ENCODE results near the gene TLCD1.
"Not testable (repeated sequence)": the region's sequence is repeated elsewhere in the genome, so short reads cannot be mapped to it uniquely, and the experiment has no call there.

Gene TLCD1

DNA sequence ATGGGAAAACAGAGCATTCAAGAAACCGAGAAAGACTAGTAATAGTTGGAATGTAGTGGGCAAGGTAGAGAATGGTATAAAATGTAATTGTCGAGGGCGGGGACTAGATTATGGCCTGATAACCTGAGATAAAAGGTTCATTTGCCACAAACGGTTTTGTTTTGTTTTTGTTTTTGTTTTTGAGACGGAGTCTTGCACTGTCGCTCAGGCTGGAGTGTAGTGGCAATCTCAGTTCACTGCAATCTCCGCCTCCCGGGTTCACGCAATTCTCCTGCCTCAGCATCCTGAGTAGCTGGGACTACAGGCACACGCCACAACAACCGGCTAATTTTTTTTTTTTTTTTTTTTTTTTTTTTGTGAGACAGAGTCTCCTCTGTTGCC lies 3.9 kb upstream of the TLCD1 start:
- in situ Hi-C loops (cut with MboI; ENCODE audit: low sequenced_read_pairs), result no loop called here

DNA sequence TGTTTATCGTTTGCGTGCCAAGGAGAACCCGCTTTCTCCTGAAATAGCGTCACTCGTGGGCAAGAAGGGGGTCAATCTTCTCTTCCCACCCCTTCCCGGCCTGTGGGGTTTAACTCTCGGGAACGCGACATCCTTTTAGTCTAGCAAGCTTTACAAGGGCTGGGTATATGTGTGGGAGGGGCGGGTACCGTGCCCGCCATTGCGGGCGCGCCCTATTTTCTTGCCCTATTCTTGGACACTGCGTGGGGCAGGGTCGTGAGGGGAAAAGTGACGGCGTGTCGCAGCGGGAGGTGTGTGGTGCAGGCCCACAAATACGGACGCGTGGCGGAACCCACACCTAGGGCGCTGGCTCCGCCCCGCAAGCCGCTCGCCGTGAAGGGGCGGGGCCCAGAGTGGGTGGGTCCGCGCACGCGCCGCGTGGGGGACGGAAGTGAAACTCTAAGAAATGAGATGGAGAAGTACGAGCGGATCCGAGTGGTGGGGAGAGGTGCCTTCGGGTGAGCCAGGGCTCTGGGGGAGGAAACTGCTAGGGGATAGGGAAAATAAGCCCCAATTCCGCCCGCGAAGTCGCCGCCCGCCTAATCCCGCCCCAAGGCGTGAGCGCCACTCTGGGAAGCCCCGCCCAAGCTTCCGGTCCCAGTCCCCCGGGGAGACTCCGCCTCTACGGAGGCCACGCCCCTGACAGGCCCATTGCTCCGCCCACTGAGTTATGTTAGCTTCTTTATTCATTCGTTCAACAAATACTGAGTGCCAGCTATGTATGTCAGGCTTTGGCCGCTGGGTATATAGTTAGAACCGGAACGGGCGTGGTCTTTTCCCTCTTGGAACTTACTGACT lies 2.5 kb upstream of the TLCD1 start, which contains the start of gene NEK8:
TSS of gene NEK8 (plus strand) at position 425 of the 837 bp plus-strand sequence. CDS start at position 451, 26 bp downstream.
- in situ Hi-C loops (cut with MboI; ENCODE audit: low sequenced_read_pairs), result no loop called here

DNA sequence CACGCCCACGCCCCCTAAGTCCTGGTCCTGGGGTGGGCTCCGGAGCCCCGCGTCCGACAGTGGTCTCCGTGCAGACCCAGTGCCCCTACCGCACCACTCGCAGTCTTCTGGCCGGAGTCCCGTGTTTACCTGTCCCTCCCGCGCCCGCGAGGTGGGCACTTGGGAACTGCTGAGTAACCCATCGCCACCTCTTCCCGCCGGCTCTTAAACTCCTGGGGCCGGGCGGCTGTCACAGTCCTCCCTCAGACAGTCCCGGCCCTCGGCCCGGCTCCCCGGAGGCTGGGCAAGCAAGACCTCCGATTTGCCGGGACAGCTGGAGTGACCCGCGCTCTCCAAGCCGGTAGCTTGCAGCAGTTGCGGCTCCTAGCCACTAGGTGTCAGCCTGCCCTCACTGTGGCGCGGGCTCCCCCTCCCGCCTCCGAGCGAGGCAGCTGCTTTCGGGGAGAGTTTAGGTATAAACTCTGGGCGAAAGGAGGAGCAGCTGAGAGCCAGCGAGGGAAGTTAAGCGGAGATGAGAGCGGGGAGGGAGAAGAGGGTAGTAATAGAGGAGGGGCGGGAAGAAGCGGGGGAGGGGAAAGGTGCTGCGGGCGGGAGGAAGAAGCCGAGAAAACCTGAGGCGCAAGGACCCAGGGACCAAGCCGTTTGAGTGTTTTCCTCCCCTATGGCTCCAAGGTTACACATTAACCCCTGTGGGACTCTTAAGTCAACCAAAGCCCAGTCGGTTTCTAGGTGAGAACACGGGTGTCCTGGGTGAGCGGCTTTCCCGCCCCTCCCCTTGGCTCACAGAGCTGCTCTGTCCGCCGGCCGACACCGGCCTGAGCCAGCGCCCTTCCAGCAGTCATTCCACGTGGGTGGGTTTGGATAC lies 826 bp upstream of the TLCD1 start:
- in situ Hi-C loops (cut with MboI; ENCODE audit: low sequenced_read_pairs), result no loop called here

DNA sequence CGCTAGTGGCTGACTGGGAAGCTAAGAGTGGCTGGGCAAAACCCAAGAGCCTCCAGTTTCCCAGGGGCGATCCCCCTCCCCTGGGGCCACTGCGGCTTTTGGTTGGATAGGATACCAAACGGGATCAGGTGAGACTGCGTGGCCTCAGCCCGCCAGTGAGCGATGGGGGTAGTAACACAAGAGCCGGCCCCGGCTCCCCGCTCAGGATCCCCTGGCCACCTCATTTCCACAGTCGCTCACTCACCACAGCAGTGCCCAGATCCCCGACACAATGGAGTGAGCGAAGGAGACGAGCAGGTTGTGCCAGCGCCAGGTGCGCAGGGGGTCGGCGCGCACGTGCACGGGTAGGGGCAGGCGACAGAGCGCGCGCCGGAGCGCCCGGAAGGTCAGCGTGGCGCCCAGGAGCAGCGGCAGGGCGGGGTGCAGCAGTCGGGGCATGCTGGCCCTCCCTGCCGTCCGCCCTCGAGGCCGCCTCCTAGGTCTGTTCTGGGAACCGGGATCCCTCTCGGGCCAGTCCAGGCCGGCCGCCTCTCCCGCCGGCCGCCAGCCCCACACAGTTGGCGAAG lies 290 bp downstream of the TLCD1 start:
- in situ Hi-C loops (cut with MboI; ENCODE audit: low sequenced_read_pairs), result no loop called here

DNA sequence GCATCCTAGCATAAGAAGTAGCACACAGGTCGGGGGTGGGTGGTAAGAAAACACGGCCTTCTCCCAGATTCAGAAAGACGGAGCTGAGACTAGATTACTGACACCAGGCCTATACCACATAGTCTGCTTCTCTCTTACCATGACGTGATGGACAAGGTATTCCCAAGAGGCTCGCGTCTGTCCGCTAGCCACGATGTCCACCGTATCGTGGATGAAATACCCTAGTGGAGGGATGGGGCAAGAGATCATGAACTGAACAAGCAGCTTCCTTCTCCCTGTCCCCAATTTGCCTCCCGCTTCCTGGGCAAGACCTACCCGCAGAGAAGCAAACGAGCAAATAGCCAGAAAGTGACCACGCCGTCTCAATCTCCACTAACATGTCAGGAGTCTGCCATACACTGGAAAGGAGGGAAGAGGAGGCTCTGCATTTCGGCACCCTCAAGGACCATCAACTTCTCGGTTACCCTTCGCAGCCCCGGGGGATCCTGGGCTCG lies 820 bp downstream of the TLCD1 start:
- in situ Hi-C loops (cut with MboI; ENCODE audit: low sequenced_read_pairs), result no loop called here

DNA sequence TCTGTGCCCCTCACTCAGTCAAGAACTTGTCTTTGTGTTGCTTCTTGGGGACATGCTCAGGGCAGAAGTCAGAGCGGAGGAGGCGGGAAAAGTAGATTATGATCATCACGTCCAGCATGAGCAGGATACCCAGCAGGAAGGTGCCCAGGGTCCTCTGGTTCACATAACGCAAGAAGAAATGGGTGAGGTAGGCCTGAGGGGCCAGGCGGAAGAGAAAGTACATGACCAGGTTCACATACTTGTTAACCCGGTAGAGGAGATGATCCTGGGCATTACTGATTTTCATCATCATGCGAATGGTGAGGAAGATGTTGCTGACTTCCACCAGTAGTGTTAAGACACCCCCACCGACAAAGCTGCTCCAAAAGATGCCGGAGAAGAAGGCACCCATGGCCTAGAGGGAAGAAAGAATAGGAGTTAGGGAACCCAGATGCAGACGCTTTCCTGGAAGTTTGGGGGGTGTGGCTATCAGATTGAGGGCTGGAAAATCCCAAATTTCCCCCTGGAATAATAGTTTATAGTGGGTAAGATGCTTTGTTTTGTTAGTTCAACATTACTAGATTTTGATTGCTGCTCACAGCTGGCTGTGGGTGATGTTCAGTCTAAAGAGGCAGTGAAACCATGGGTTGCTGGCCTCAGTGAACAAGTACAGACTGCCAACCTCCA lies 1.4 kb downstream of the TLCD1 start:
- in situ Hi-C loops (cut with MboI; ENCODE audit: low sequenced_read_pairs), result no loop called here

DNA sequence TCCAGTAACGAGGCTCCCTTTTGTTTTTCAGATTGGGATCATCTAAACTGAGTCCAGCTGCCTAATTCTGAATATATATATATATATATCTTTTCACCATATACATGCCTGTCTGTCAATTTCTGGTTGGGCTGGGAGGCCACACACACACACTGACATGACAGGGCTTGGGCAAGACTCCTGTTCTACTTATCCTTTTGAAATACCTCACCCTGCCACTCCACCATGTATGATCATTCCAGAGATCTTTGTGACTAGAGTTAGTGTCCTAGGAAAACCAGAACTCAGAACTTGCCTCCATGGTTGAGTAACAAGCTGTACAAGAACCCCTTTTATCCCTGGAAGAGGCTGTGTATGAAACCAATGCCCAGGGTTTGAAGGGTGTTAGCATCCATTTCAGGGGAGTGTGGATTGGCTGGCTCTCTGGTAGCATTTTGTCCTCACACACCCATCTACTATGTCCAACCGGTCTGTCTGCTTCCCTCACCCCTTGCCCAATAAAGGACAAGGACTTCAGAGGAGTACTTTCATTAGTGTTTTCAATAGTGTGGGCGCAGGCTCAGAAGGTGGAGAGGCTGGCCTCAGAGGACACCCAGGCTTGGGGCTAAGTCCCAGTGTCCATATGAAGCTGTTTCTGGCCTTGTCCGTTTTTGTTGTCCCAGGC lies 2.1 kb downstream of the TLCD1 start:
- in situ Hi-C loops (cut with MboI; ENCODE audit: low sequenced_read_pairs), result not testable (repeated sequence)

DNA sequence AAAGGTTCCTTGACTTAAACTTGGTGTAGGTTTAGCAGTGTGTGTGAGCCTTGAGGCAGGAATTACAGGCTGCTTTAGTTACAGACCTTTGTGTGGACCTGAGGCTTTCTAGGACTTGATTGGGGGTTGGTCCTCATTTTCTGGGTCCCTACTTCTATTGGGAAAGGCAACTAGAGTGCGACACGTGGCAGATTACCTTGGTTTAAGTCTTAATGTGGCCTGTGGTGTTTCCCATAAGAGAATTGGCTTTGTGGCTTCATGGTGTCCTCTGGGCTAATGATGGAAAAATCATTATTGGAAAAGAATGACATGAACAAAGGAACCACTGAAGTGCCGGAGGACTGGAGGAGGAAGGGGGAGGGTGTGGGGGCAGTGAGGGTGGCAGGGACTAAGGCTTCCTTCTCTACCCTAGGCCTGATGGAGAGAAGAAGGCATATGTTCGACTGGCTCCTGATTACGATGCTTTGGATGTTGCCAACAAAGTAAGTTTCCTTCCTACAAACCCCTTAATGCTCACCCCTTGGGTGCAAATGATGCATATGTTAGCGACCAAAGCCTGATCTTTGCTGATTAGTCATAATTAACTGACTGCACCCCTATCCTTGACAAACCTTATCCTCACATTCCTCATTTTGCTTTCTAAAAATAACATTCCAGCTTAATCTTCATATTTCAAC lies 2.7 kb downstream of the TLCD1 start:
- in situ Hi-C loops (cut with MboI; ENCODE audit: low sequenced_read_pairs), result no loop called here

DNA sequence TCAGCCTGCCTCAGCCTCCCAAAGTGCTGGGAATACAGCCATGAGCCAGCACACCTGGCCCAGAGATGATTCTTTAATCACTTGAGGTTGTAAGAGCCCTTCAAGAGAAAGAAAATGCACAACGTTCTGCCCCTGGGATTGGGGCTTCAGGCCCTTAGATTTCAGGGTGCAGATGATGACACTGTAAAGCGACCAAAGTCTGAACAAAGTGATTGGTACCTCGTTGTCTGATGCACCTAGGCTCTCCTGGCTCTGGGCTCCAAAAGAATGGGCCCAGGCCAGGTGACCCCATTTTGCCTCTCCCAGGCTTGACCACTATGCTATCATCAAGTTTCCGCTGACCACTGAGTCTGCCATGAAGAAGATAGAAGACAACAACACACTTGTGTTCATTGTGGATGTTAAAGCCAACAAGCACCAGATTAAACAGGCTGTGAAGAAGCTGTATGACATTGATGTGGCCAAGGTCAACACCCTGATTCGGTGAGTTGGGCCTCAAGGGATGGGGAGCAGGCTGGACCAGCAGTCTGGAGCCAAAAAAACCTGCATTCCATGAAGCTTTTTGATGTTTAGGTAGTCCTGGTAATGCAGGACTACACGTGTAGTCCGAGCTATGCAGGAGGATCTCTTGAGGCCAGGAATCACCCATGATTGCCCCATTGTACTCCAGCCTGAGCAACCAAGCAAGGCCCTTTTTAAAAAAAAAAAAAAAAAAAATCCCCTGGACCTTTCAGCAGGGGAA lies 3.4 kb downstream of the TLCD1 start:
- in situ Hi-C loops (cut with MboI; ENCODE audit: low sequenced_read_pairs), result no loop called here

DNA sequence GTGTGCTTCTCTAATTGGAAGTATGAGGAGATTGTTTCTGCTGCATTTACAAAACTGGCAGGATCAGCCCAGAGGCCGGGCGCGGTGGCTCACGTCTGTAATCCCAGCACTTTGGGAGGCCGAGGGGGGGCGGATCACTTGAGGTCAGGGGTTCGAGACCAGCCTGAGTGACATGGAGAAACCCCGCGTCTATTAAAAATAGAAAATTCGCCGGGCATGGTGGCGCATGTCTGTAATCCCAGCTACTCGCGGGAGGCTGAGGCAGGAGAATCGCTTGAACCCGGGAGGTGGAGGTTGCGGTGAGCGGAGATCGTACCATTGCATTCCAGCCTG lies 5.1 kb downstream of the TLCD1 start:
- in situ Hi-C loops (cut with MboI; ENCODE audit: low sequenced_read_pairs), result not testable (repeated sequence)

DNA sequence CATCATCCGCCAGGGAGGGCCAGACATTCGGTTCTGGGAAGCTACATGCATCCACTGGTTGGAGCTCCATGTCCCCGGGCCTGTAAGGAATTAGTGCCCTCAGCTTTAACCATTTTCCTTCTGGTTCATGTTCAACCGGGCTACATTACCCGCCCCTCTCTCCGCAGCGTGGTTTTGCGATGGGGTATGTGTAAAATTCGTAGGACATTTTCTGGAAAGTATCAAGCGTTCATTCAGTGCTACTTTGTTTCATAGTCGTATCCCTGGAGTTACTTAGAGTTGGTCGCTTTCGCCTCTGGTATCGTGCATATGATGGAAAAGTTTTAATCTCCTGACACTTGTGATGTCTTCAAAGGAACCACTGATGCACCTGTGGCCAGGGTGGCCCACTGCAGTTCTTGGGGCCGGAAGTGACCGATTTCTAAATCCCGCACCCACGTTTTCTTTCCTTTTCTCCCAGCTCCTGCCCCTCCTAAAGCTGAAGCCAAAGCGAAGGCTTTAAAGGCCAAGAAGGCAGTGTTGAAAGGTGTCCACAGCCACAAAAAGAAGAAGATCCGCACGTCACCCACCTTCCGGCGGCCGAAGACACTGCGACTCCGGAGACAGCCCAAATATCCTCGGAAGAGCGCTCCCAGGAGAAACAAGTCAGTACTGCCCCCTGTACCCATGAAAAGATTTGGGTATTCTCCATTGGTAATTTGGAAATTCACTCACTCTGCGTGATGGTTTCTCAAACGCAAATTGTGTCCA lies 5.6 kb downstream of the TLCD1 start:
- in situ Hi-C loops (cut with MboI; ENCODE audit: low sequenced_read_pairs), result no loop called here

DNA sequence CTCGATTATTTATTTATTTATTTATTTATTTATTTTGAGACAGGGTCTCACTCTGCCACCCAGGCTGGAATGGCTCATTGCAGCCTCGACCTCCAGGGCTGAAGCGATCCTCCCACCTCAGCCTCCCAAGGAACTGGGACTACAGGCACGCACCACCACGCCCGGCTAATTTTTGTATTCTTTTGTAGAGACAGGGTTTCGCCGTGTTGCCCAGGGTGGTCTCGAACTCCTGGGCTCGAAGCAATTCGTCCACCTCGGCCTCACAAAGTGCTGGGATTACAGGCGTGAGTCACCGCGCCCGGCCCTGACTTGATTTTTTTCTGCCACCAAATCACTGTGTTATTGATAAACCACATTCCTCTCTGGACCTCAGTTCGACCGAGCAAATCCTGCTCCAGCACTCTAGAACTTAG lies 7.0 kb downstream of the TLCD1 start:
- in situ Hi-C loops (cut with MboI; ENCODE audit: low sequenced_read_pairs), result no loop called here

DNA sequence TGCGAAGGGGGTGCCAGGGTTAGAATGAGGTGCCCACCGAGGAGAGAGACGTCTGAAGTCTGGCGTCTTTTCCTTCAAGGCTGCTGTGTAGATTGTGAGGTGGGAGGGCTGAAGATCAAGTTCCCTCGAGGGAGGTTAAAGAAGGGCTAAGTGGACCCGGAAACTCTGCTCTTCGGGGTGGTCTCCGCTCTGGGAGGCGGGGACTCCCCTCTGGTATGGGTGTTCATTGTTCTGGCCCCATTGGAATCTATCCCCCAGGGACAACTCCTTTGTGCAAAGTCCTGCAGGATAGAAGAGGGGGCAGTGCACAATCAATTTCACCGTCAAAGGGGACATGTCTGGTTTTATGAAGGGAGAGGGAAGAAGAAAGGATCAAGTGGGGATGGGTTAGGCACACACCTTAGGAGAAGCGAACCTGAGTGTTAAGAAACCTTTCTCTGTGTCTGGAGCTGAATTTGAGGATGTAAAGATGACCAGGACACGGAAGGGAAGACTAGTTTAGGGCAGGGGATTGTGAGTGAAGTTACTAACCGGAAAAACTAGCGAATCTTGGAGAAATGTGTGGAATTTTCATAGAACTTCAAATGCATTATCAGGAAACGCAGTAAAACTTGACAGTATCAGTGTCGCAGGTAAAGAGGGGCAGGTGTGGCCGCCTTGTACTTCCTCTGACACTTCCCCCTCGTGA lies 7.6 kb downstream of the TLCD1 start:
- in situ Hi-C loops (cut with MboI; ENCODE audit: low sequenced_read_pairs), result no loop called here

DNA sequence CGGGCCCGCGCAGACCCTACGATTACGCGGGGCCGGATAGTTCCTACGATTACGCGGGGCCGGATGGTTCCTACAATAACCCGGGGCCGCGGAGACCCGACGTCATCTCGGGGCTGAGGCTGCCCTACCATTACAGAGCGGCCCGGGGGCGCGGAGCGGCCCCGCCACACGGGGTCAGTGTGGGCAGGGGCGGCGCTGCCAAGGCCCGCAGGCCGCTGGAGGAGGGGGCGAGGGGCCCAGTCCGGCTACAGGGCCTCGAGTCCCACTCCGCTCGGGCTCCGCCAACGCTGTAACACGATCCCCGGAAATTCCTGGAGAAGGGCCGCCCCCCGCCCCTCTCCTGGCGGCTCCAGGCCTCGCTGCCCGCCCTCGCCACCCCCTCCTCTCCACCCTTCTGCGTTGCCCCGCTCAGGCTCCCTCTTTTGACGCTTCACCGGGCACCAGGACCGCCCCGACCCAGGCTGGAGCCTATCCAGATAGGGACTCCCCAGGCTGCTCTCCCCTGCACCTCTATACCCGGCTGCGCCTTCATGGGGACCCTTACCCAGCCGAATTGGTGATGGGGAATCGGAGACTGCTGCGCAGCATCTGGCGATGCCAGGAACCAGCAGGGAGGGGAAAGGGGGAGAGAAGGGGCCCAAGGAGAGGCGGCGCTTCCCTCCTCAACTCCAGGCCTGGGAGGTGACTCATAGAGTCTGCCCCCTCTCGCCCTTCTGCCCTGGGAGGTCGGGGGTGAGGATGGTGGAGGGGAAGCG lies 8.3 kb downstream of the TLCD1 start, which contains the start of gene RAB34:
TSS of gene RAB34 (minus strand) at position 291 of the 755 bp plus-strand sequence. CDS start 602 bp downstream, outside the sequence.
- in situ Hi-C loops (cut with MboI; ENCODE audit: low sequenced_read_pairs), result no loop called here

DNA sequence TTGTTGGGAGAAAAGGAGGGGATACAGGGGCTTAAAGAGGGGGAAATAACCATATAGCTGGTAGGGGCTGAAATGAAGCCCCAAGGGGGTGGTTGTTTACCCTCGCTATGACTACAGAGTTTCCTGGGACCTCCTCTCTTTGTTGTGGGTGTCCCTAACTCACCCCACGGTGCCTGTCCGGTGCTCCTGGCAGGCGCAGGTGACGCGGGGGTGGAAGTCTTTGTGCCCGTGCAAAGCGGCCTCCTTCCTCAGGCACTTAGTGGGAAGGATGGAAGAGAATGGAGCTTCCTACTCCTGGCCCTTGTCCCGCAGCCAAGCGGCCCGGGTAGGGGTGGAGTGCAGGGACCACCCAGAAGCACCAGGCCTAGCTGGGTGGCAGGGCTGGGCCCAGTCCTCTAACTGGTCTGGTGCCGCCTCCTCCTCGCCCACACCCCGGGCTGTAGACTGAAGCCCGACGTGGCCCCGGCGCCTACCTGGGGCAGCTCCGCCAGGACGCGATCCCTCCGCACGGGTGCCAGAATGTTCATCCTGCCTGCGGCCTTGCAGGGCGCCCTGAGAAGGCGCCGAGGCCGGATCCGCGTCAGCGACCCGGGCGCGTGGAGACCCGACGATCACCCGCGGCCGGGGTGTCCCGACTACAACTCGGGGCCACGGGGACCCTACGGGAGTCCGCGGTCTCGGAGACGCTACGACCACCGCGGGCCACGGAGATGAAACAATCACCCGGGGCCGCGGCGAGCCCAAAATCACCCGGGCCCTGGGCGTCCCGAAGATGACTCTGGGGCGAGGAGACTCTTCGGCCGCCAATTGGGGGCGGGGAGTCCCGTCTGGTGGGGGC lies 9.1 kb downstream of the TLCD1 start:
- in situ Hi-C loops (cut with MboI; ENCODE audit: low sequenced_read_pairs), result no loop called here

DNA sequence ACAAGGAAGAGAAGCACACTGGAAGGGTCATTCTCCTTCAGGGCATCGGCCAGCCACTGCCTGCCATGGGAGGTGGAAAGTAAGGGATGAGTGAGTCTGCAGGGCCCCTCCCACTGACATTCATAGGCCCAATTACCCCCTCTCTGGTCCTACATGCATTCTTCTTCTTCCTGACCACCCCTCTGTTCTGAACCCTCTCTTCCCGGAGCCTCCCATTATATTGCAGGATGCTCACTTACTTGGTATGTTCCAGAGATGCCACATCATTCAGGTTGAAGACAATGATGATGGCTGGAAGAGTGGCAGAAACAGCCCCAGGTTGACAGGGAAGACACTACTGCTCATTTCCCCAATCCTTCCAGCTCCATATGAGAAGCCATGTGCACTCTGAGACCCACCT lies 10.8 kb downstream of the TLCD1 start:
- in situ Hi-C loops (cut with MboI; ENCODE audit: low sequenced_read_pairs), result no loop called here
